ENCODE data around the gene SH3BP1. TPM values are rescaled to one million over a fixed set of nuclear protein-coding genes. Genes with fewer than 3 reads are reported as not detected.

The SH3BP1 gene
- total and polyA plus RNA-seq, 2 of the 13 experiments (the other 11 are each of a cell fraction or from before 2014, with no cell fraction given) = 8.4 to 18.5 TPM

- TF ChIP-seq ZMAT3 (CRISPR knock-in tag; conservative IDR thresholded peaks at IDR 0.05) (0 out of 2 replicates have a peak, but pooled peaks have one; percentile 68), PAXIP1 (CRISPR knock-in tag; conservative IDR thresholded peaks at IDR 0.05) (no peak), SNAPC4 (CRISPR knock-in tag; IDR thresholded peaks at IDR 0.05) (no peak), ZNF160 (CRISPR knock-in tag; IDR thresholded peaks at IDR 0.05) (no peak), JARID2 (CRISPR knock-in tag; IDR thresholded peaks at IDR 0.05; ENCODE audit: insufficient replicate concordance) (no peak), CENPBD1 (CRISPR knock-in tag; IDR thresholded peaks at IDR 0.05; ENCODE audit: borderline replicate concordance, low read depth) (no peak; the same call in 1 of the 2 replicates), ARID2 (CRISPR knock-in tag; IDR thresholded peaks at IDR 0.05; ENCODE audit: borderline replicate concordance) (no peak), PHF8 (CRISPR knock-in tag; IDR thresholded peaks at IDR 0.05) (no peak; the same call in 1 of the 2 replicates), MIER3 (CRISPR knock-in tag; IDR thresholded peaks at IDR 0.05; ENCODE audit: borderline replicate concordance) (peak; percentile 6; the same call in 1 of the 2 replicates), FOXA3 (CRISPR knock-in tag; IDR thresholded peaks at IDR 0.05) (0 out of 2 replicates have a peak, but pooled peaks have one; percentile 3), ZBTB39 (CRISPR knock-in tag; IDR thresholded peaks at IDR 0.05) (no peak), ZNF33A (CRISPR knock-in tag; IDR thresholded peaks at IDR 0.05; ENCODE audit: borderline replicate concordance) (no peak), HMG20B (CRISPR knock-in tag; conservative IDR thresholded peaks at IDR 0.05) (no peak; the same call in 1 of the 2 replicates), ZNF10 (CRISPR knock-in tag; IDR thresholded peaks at IDR 0.05; ENCODE audit: borderline replicate concordance, low read depth) (no peak), FOXA1 (IDR thresholded peaks at IDR 0.05) (no peak), FOXA1 (CRISPR knock-in tag; IDR thresholded peaks at IDR 0.05) (no peak), KLF11 (CRISPR knock-in tag; IDR thresholded peaks at IDR 0.05) (no peak)
Observed at GRCh38 chr22:37658133-37659065, 18.9 kb downstream of the SH3BP1 start, which contains the start of gene PDXP (continued).

Measured in HepG2 (cell line).